ENCODE data around the gene UNC13C. TPM values are rescaled to one million over a fixed set of nuclear protein-coding genes. Genes with fewer than 3 reads are reported as not detected.

Gene UNC13C
- polyA plus RNA-seq, 1 donor, result 11.3 TPM

DNA sequence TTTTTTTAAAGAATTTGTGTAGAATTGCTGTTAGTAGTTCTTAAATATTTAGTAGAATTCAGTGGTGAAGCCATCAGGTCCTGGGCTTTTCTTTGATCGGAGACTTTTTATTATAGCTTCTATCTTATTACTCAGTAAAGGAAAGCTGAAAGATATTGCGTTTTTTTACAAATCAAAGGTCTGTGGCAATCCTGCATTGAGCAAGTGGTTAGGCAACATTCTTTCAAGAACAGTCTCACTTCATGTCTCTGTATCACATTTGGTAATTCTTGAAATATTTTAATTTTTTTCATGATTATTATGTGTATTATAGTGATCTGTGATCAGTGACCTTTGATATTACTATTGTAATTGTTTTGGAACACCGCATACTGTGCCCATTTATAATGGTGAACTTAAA is 140.8 kb downstream of the UNC13C start:
- DNase-seq, result no peak

GRCh38 chr15:54120949-54121463 is 142.8 kb downstream of the UNC13C start:
- DNase-seq, result no peak

DNA sequence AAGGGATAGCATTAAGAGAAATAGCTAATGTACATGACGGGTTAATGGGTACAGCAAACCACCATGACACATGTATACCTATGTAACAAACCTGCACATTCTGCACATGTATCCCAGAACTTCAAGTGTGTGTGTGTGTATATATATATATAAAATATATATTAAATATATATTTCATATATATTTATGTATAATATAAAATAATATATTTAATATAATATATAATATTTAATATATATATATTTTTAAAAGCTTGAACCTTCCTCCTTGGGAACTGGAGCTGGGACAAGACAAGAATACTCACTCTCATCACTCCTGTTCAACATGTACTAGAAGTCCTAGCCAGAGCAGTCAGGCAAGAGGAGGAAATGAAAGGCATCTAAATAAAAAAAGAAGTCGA is 149.3 kb downstream of the UNC13C start:
- no peak for DNase-seq

- DNase-seq, result no peak
Observed at GRCh38 chr15:54131410-54131809, 153.2 kb downstream of the UNC13C start.

- DNase-seq, result no peak
Observed at GRCh38 chr15:54149115-54149531, 170.9 kb downstream of the UNC13C start.

DNA sequence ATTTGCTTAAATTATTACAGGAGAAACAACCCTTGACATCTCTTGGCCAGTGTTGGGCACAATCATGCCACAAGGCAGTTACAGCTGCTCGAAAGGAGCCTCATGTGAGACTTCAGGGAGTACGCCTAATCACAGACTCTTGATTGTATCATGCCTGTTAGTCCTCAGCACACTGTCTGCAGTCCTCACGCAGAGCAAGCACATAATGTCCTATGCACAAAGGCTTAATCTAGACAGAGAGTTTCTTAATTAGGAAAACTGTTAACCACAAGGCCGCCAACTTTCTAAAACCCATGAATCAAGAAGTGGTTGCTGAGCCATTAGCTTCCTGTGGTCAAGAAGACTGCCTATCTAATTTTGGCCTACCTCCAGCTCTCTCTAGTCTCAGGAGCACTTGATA is 172.0 kb downstream of the UNC13C start:
- no peak for DNase-seq

DNA sequence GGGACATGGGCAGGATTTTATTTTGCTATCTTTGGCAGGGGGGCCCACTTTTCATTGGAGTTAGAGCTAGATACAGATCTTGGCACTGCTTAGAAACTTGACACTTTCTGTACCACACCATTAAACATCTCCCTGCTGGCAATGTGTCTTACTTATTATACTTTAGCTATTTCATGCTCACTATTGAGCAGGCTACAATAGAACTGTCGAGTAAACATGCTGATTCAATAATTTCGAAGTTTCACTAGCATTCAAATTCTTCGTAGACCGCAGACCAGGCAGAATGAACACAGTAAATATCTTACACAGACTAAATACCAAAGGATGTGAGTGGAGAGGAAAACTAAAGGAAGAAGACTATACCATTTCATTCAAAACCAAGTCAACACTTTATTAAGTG is 180.8 kb downstream of the UNC13C start:
- DNase-seq, result no peak

GRCh38 chr15:54187325-54187724 is 209.1 kb downstream of the UNC13C start:
- no peak for DNase-seq

DNA sequence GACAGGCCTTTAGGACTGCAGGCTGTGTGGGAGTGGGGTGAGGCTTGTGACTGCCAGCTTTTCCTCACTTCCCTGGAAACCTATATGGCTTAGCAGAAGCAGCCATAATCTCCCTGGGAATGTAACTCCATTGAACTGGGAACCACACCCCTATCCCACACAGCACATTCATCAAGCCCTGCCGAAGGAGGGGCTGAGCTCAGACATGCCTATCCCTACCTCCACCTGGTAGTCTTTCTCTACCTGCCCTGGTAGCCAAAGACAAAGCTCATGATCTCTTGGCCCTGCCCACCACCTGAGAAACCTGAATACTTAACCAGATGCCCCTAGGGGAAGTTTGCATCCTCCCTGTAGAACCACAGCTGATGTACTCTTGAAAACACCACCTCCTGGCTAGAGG is 219.8 kb downstream of the UNC13C start:
- DNase-seq, result no peak

DNA sequence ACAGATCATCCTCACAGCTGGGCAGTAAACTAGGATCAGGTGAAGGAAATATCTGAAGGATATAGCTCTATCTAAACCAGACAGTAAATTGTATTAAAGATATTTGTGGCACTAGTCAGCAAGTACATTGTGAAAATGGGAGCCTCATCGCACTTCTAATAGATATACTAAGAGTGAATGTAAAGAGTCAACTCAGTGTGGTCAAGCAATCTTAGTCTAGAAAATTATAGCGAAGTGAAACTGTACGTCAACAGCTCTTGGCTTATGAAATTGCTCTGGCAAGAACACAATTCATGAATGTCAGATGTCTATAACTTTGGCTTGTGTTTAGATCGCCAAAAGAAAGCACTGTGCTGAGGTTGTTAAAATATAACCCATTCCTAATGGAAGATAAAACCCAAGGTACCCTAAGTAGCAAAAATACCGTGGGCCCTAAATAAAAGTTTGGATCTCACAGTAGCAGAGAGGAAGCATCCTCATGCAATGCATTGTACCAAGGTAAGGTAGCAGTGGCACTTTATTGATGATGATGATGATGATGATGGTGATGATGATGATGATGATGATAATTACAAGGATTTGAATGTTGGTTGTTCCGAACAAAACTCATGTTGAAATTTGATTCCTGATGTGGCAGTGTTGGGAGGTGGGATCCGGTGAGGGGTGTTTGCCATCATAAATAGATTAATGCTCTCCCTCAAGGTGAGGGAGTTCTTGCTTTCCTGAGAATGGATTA is 228.5 kb downstream of the UNC13C start:
- no peak for DNase-seq

DNA sequence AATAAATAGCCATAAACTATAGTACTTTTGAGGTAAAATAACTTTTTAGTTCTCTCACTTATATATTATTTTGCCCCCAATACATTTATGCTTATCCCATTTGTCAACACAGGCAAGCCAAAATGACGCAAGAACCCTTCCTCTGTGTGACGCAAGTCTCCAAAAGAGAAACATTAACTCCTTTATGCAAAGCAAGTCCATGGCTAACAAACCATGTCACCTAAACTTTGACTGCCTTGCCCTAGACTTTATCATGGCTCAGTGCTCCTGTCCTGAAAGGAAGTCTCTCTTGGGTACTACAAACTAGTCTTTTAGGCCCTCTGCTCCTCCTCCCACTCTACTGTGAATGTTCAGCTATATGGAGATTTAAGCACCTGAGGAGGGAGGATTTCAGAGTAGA is 230.5 kb downstream of the UNC13C start:
- peak; percentile 2 for DNase-seq

GRCh38 chr15:54212635-54213034 is 234.4 kb downstream of the UNC13C start:
- no peak for DNase-seq

GRCh38 chr15:54226455-54226854 is 248.2 kb downstream of the UNC13C start:
- no peak for DNase-seq

- no peak for DNase-seq
Observed at GRCh38 chr15:54227569-54227968, 249.3 kb downstream of the UNC13C start.

DNA sequence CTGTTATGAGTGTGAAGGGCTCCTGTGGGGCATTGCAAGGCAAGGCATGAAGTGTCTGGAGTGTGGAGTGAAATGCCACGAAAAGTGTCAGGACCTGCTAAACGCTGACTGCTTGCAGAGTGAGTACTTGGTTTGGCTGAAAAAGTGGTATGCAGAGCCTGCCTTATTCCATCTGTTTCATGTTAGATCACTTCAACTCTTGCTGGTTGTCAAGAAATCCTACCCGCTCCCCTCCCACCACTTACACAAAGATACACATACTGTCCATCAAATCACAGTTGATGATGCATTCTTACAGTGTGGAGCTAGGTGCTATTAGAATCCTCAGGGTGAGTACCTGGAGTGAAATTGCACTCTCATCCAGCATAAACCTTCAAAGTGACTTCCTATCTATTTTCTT is 272.1 kb downstream of the UNC13C start:
- no peak for DNase-seq

DNA sequence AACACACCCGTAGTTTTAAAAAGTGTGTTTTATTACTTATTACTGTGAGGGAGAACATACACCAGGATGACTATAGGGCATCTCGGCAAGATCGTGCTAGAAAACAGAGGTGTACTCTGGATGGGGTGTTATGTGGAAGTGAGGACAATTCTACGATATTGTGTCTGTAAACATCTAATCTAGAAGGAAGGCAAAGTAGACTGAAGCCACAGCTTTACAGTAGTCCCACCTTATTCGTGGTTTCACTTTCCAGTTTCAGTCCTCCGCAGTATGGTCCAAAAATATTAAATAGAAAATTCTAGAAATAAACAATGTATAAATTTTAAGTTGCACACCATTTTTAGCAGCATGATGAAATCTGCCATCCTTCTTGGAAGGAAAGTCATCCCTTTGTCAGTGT is 277.9 kb downstream of the UNC13C start:
- no peak for DNase-seq

DNA sequence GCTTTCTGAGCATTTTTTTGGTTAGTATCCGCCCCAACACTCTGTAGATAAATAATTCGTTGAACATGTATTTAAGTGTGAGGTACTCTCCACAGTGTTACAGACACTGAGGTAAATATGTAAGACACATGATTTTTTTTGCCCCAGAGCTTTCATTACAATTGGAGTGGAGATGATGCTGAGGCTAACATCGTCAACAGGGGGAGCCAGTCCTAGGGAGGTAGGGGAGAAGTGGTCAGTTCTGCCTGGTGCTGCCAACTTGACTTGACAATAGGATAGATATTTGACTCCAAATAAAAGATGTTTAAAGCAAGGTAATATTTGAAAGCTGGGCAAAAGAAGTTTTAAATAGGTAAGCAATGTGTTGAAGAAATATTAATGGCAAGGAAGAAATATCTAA is 295.7 kb downstream of the UNC13C start:
- DNase-seq, result no peak

DNA sequence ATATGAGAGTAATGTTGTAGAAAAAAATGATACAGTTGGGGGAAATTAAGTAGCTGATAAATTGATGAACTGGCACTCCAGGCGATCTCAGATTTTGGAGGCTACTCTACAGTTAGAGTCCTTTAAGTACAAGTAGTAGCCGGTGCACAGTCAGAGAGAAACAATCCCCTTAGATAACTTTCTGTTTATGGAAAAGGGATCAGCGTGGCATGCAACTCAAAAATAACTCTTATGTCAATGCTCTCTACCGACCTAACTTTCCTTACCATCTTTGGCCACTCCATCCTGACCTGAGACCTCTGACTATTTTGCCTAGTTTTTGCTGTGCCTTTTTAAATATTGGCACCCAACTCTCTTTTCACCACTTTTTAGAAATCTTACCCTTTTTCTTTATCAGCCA is 299.6 kb downstream of the UNC13C start:
- DNase-seq, result no peak

- DNase-seq, result no peak
Observed at GRCh38 chr15:54280726-54281125, 302.5 kb downstream of the UNC13C start.

- DNase-seq, result no peak
Observed at GRCh38 chr15:54282228-54282836, 304.1 kb downstream of the UNC13C start.

DNA sequence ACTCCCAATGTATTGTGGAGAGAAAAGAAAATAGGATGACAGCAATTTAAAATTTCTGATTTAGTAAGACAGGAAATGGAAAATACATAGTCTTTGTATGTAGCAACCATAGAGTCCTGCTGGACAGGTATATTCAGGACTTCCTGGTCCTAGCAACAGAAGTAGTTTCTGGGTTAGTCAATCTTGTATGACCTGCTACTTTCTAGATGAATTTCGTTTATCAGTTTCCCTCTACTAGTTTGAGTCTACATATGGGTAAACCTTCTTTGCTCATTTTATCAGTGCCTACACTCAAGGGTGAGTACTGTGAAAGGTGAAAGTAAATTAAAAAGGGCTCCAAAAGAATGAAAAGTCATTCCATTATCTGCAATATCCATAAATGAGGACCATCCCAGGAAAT is 309.8 kb downstream of the UNC13C start:
- no peak for DNase-seq

DNA sequence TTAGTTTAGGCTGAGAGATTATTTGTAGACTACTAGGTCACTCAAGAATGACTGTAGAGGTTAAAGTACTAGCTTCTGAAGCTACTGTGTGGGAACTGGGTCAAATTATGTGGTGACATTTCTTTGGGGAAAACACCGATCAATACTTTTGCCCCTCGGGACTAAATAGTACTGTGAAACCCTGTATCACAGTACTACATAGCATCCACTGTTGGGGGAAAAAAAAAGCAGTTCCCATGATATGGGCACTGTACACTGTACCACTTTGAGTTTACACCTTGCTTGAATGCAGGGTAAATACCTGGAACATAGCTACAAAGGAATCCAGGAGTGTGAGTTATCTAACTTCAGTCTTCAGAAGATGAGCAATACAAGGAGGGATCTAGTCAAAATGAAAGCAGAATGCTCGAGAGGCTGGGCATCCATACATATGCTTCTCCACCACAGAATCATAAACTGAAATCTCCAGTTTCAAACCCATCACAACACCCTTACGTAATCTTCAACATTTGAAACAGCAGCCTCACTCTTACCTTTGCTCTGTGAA is 311.4 kb downstream of the UNC13C start:
- no peak for DNase-seq

DNA sequence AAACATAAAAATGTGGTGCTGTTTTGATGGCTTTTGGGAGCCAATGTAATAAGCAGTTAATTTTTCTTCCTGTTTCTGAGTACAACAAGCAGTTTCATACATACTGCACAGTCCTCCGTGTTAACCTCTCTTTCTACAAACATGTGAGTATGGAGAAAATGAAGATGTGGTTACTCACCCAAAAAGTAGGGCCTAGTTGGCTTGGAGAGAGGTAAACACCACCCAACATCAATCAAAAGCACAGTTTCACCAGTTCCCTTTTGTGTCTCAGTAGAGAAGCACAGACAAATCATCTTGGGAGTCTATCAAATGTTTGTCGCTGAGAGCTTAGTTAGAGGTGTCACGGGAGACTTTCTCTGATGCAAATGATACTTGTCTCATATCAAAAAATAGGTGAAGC is 320.2 kb downstream of the UNC13C start:
- DNase-seq, result no peak

DNA sequence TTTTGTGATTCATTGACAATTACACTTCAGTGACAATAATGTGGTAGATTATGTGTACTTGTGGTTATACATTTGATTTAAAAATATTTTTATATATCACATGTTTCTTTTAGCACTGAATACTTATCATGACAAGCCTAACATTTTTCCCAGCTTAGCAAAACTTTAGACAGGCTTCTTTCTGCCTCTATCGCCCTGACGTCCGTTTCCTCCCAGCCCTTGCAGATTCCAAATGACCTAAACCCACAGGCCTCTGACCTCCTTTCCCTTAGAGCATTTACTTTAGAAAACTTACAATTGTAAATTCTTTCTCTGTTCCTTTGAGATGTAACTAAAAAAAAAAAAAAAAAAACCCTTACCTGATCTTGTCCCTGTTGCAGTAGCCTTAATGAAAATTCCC is 326.1 kb downstream of the UNC13C start:
- no peak for DNase-seq
